ENCODE data around the gene MTUS2. TPM values are rescaled to one million over a fixed set of nuclear protein-coding genes. Genes with fewer than 3 reads are reported as not detected.

Gene MTUS2
- total RNA-seq, 1 donor: 0.10 TPM

Other genes starting within 250 kb of the MTUS2 start
- gene POMP, start 161.2 kb upstream of the MTUS2 start, total RNA-seq: 41.2 TPM
- gene SLC46A3, start 101.4 kb upstream of the MTUS2 start, total RNA-seq: 8.1 TPM